GM19468 (cell line): Measurements from ENCODE around the gene RAB28.

Experiments used
- ATAC-seq: cut with Tn5 transposase; IDR thresholded peaks from one replicate; pipeline ENCODE4 v1.9.1; 2021; ENCODE audit warnings: mild to moderate bottlenecking, moderate library complexity, moderate number of reproducible peaks; ENCODE audit not compliant: unreplicated experiment; ENCODE audit errors: extremely low read depth

Gene RAB28

GRCh38 chr4:13514722-13515121, 30.6 kb upstream of the RAB28 start:
- no peak for ATAC-seq

GRCh38 chr4:13511101-13511500, 27.0 kb upstream of the RAB28 start:
- no peak for ATAC-seq

- ATAC-seq: no peak
These were observed 25.3 kb upstream of the RAB28 start for GRCh38 chr4:13509442-13509841.

DNA sequence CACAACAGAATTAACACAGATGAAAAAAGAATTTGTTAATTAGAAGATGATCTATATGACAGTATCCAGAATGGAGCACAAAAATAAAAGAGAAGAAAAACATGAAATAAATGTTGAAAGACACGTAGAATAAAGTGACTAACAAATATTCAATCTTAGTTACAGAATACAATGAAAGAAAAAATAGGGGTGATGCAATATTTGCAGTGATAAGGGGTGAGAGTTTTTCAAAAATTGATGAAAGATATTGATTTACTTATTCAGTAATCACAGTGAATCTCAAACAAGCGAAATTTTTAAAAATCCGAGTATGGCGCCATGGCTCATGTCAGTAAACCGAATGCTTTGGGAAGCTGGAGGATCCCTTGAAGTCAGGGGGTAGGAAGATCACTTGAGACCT, 20.2 kb upstream of the RAB28 start:
- no peak for ATAC-seq

- ATAC-seq: no peak
These were observed 14.3 kb upstream of the RAB28 start for GRCh38 chr4:13498469-13498868.

- ATAC-seq: no peak
These were observed 12.5 kb upstream of the RAB28 start for GRCh38 chr4:13496605-13497004.

DNA sequence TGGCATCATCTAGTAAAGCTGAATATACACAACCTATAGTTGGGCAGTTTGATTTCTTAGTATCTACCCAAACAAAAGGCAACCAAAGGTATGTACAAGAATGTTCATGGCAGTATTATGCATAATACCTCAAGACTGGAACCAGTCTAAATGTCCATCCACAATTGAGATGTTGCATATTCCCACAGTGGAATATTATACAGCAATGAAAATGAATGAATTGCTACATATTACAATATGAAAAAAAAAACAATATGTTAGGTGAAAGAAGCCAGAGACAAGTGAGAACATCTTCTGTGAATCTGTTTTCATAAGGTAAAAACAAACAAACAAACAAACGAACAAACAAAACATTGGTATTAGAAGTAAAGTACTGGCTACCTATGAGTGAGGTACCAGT, 11.6 kb upstream of the RAB28 start:
- ATAC-seq: no peak

- no peak for ATAC-seq
These were observed 9.7 kb upstream of the RAB28 start for GRCh38 chr4:13493793-13494192.

DNA sequence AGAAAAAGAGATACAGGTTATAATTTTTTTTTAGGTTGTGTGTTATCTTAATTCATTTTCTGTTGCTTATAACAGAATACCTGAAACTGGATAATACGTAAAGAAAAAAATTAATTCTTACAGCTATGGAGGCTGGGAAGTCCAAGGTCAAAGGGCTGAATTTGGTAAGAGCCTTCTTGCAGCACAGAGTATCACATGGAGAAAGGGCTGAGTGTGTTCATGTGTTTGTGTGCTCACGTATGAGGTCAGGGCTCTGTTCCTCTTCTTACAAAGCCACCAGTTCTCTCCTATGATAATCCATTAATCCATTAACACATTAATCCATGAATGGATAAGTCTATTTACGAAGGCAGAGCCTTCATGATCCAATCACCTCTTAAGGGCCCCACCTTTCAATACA, 8.6 kb upstream of the RAB28 start:
- ATAC-seq: no peak

DNA sequence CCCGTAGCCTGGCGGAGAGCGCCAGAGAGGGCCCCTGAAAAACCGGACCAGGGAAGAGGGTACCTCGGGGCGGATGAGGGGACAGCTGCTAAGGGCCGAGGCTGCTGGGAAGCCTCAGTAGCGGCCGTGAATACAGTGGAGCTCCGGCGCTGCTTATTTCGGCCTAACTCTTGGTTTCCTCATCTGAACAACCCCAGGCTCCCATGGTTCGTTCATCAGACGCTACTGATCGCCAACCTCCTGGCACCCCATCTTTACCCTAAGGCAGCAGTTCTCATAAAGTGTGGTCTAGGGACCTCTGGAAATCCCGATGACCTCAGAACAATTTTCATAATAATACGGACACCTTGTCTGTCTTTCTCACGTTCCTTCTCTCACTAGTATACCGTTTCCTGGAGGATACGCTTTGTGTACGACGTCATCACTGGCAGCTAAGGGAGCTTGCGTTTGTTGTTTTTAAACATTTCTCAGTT, 645 bp upstream of the RAB28 start:
- peak; percentile 15 for ATAC-seq

- no peak for ATAC-seq
These were observed 395 bp downstream of the RAB28 start for GRCh38 chr4:13483768-13484121.

DNA sequence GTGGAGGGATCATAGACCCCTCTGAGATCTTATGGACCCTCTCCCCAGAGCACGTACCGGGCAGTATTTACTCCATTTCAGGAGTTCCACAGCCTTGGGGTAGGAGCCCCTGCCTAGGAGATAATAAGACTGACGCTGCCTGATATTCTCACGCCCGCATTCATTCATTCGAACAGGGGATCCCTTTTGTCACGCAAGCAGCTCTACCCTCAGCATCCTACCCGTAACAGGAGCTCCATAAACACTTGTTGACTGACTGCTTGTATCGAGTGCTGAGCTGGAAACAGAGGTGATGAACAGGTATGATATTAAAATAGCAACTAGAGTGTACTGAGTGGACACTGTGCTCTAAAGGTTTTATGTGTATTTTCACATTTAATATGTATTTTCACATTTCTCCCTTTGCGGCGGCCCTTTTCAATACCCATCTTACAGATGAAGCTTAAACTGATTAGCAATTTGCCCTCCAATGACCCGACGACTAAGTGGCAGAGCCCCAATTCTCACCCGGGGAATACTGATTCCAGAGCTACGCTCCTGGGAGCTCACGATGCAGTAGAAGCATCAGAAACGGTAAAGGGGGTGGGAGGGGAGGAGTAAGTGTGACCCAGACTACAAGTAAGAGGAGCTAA, 888 bp downstream of the RAB28 start:
- no peak for ATAC-seq

DNA sequence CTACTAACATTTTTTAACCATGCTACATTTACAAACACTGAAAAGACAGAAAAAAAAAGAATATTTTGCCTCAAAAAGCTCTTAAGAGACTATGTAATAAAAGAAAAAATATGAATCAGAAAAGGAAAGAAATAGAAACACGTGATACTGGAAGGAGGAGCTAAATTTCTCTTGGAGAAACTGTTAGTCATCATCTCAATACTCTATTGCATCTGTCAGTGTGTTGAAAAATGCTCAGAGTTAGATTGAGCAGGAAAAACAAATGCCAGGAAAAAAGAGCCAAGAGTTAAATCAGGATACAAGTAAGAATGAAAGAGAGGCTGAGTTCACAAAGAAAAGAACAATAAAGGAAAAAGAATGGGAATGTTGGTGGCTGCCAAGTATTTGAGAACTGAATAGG, 2.6 kb downstream of the RAB28 start:
- ATAC-seq: no peak

DNA sequence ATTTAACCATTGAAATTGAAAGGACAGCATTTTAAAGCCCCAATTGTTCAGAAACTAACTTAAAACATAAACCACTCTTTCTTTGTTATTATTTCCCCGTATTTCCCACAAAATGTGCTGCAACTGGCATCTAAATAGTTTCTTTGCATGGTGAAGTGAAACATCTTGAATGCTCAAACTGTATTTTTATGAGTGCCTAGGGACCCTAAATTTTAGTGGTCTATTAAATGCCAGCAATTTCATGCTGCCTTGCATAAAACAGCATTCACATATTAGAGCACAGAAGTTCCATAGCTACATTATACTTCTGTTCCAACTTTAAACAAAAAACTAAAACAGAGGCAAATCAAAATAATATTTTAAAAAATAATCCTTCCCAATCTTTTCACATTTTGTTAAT, 5.4 kb downstream of the RAB28 start:
- no peak for ATAC-seq

DNA sequence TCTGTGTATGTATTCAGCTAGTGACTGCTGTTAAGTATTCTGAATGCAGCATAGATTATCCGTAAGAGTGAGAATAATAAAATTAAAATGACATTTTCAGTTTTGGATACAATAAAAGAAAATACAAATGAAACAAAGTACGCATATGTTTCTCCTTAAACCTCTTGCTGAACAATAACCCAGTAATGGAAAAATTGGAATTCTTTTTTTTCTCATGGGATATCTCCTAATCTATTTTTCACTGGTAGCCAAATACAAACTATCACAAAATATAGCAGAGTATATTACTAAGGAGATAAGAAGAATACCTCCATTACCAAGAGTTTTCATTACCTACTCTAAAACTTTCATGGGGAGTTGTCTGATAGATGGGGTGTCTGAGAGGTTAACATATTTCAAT, 6.0 kb downstream of the RAB28 start:
- ATAC-seq: no peak

DNA sequence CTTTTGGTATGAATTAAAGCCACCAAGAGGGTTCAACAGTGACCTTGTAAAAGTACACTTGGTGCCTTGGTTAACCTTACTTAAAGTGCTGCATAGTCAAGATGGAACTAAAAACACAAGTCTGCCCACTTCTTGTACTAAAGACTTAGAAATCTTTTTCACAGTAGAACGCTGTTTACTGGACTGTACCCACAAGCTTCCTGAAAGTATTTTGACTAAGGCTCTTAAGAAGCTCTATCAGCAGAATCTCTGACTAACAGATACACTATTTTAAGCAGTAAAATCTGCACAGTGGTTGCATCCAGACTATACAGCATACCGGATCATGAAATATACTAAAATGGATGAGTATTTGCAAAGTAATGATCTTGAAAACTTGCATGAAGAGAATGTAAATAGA, 7.2 kb downstream of the RAB28 start:
- no peak for ATAC-seq

DNA sequence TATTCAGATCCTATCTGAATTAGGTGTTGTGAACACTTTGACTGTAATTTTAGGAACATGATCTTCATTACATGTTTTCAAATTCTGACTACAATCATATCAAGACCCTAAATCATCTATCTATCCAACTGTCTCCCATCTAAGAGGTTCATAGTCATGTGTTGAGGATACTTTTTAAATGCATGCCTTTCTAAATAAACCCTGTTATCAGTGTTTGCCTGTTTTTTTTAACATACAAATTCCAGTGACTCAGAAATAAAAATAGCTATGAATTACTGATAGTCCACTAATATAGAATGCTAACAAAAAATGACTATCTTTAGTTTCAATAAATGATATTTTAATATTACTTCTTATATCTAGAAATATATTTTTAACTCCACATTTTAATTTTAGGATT, 8.0 kb downstream of the RAB28 start:
- no peak for ATAC-seq

DNA sequence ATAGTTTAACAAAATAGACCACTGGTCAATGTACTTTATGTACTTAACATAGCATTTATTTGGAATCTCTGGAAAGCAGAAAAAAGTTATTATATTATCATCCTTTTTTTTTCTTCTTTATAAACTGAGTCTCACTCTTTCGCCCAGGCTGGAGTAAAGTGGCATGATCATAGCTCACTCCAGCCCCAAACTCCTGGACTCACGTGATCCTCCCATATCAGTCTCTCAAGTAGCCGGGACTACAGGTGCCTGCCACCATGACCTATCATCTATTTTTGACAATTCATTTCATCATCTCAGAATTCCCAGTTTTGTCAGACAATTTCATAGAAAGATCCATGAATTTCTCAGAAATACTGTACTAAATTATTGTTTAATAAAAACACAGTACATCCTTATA, 12.7 kb downstream of the RAB28 start:
- ATAC-seq: no peak

- ATAC-seq: no peak
These were observed 13.8 kb downstream of the RAB28 start for GRCh38 chr4:13470379-13470778.

GRCh38 chr4:13464973-13465372, 19.2 kb downstream of the RAB28 start:
- ATAC-seq: no peak

DNA sequence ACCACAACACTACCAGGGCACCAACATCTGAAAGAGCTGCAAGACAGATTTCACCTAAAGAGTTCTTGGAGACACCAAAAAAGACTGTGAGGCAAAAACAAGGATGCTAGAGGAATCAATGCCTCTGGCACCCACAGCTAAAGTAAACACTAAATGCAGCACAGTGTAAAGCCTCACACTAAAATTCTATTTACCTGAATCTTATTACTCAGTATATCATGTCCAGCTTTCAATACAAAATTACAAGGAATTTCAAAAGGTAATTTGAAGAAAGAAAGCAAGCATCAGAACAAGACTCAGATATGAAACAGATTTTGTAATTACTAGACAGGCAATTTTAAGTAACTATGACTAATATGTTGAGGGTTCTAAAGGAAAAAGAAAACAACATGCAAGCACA, 19.6 kb downstream of the RAB28 start:
- ATAC-seq: no peak

- no peak for ATAC-seq
These were observed 22.8 kb downstream of the RAB28 start for GRCh38 chr4:13461191-13461905.
